ENCODE data around the gene ABCB10. TPM values are rescaled to one million over a fixed set of nuclear protein-coding genes. Genes with fewer than 3 reads are reported as not detected.

The ABCB10 gene
- total RNA-seq, 1 donor from 2014 or later = 17.6 TPM

DNA sequence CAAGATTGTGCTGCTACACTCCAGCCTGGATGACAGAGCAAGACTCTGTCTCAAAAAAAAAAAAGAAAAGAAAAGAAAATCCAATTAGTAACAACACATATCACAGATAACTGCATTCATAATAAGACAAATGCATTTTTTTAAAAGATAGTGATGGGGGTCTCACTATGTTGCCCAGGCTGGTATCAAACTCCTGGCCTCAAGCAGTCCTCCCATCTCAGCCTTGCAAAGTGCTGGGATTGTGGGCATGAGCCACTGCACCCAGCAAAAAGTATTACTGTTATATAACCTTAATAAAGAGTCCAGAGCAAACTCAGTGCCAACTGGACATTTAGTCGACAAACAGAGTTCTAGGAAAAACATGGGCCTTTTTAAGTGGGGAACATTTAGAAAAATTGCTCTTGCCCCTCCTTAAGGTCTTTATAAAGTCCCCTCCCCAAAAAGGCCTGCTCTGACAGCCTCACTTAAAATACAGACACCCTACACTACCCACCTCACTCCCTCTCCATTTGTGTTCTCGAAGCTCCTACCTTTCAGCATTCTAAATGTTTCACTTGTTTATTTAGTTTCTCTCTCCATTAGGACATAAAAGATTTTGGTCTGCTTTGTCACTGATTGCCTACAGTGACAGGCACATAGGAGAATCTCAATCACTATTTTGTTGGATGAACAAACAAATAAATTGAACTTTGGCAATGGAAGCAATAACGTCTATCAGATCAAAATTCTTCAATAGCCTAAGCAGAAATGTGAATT is 7.5 kb downstream of the ABCB10 start:
- H3K36me3 ChIP-seq (ENCODE audit: control insufficient read depth, insufficient read depth, low read length) = no peaks in the 10 kb centered on the region
- no peaks in the 10 kb centered on the region for H3K27me3 ChIP-seq (ENCODE audit: control insufficient read depth, insufficient read depth, low read length)
- DNase-seq (ENCODE audit: low read depth) (no peak), FAIRE-seq (no peak)
- TF ChIP-seq, protein P1, sequence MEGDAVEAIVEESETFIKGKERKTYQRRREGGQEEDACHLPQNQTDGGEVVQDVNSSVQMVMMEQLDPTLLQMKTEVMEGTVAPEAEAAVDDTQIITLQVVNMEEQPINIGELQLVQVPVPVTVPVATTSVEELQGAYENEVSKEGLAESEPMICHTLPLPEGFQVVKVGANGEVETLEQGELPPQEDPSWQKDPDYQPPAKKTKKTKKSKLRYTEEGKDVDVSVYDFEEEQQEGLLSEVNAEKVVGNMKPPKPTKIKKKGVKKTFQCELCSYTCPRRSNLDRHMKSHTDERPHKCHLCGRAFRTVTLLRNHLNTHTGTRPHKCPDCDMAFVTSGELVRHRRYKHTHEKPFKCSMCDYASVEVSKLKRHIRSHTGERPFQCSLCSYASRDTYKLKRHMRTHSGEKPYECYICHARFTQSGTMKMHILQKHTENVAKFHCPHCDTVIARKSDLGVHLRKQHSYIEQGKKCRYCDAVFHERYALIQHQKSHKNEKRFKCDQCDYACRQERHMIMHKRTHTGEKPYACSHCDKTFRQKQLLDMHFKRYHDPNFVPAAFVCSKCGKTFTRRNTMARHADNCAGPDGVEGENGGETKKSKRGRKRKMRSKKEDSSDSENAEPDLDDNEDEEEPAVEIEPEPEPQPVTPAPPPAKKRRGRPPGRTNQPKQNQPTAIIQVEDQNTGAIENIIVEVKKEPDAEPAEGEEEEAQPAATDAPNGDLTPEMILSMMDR (IDR thresholded peaks at IDR 0.05; ENCODE audit: insufficient read depth, low read length, severe bottlenecking) = no peak
- H3K4me3 ChIP-seq (ENCODE audit: low read depth, low read length) = no peak overlapping the region

DNA sequence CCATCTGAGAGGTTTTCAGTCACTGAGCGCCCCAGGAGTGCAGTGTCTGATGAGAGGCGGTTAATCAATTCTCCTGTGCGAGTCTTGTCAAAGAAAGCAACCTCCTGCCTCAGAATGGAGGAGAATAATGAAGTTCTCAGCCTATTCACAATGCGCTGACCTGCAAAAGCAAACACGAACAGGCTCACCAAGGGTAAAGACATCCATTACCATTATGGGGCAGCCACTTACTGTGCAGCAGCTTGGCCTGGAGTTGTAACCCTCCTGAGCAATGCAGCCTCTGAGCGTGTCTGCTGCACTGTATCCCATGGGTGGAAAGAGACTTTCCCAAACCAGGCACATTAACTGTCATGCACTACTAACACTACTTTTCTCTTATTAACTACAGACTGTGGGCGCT is 11.0 kb downstream of the ABCB10 start:
- FAIRE-seq (no peak), DNase-seq (ENCODE audit: low read depth) (no peak)
- H3K4me3 ChIP-seq (ENCODE audit: low read depth, low read length) = no peak overlapping the region
- no peaks in the 10 kb centered on the region for H3K27me3 ChIP-seq (ENCODE audit: control insufficient read depth, insufficient read depth, low read length)
- H3K36me3 ChIP-seq (ENCODE audit: control insufficient read depth, insufficient read depth, low read length) = peaks cover 7% of the 10 kb centered on the region
- TF ChIP-seq, protein P1 (IDR thresholded peaks at IDR 0.05; ENCODE audit: insufficient read depth, low read length, severe bottlenecking) = no peak

DNA sequence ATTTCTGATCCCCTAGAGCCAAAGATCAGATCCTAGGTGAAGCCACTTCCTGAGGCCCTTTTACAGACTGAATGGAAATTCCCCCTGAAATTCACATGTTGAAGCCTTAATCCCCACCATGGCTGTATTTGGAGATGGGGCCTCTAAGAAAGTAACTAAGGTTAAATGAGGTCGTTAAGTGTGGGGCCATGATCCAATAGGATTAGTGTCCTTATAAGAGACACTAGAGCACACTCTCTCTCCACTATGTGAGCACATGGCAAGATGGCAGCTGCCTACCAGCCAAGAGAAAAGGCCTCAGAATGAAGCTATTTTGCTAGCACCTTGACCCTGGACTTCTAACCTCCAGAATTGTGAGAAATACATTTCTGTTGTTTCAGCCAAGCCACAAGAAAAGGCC is 13.9 kb downstream of the ABCB10 start:
- TF ChIP-seq, protein P1 (IDR thresholded peaks at IDR 0.05; ENCODE audit: insufficient read depth, low read length, severe bottlenecking) = no peak
- H3K27me3 ChIP-seq (ENCODE audit: control insufficient read depth, insufficient read depth, low read length) = no peaks in the 10 kb centered on the region
- FAIRE-seq (no peak), DNase-seq (ENCODE audit: low read depth) (no peak)
- peaks cover 7% of the 10 kb centered on the region for H3K36me3 ChIP-seq (ENCODE audit: control insufficient read depth, insufficient read depth, low read length)
- no peak overlapping the region for H3K4me3 ChIP-seq (ENCODE audit: low read depth, low read length)

DNA sequence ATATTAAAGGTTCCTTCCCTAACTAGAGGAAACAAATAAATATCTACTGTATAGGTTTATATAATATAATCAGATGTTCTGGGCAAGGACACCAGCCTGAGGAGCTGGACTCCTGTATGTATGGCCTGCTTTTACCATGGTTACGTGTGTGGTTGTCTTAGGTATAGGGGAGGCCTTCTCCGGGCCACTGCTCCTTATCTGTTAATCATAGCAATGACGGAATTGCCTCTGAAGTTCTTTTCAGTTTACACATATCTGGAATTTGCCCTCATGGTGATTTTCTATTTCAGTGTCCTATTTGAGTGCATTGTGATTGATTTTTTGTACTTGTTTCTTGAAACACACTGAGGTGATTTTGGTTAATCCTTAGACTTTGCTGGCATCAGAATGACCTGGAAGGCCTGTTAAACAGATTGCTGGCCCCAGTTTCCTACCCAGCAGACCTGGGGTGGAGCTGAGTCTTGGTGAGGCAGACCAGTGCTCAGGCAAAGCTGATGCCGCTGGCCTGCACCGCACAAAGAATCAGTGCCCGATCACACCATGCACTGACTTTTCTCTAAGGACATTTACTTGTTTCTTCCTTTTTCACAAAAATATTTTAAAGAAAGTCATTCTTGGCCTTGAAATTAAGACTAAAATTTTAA is 18.5 kb downstream of the ABCB10 start:
- Histone ChIP-seq H3K4me3 (ENCODE audit: low read depth, low read length) (no peak overlapping the region), H3K27me3 (ENCODE audit: control insufficient read depth, insufficient read depth, low read length) (no peaks in the 10 kb centered on the region), H3K36me3 (ENCODE audit: control insufficient read depth, insufficient read depth, low read length) (peaks cover 10% of the 10 kb centered on the region)
- TF ChIP-seq, protein P1 (IDR thresholded peaks at IDR 0.05; ENCODE audit: insufficient read depth, low read length, severe bottlenecking) = no peak
- DNase-seq (ENCODE audit: low read depth) (no peak), FAIRE-seq (no peak)

DNA sequence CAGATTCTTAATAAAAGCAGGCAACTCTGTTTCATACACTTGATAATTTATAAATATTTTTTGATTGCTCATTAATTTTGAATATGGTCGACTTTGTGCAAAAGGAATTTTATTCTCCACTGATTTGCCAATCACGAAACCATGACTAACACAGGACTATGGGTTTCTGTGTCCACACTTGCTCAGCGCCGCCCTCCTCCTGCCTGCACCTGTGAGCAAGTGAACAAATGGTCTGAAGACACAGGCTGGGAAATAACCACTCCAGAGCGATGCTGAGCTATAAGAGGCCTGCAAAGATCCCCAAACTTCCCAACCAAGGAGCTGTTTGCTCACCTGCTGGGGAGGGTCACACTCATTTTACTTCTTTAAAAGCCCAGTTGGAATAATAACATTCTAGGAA is 19.6 kb downstream of the ABCB10 start:
- H3K27me3 ChIP-seq (ENCODE audit: control insufficient read depth, insufficient read depth, low read length) = no peaks in the 10 kb centered on the region
- DNase-seq (ENCODE audit: low read depth) (peak; percentile 82), FAIRE-seq (no peak)
- no peak overlapping the region for H3K4me3 ChIP-seq (ENCODE audit: low read depth, low read length)
- peaks cover 7% of the 10 kb centered on the region for H3K36me3 ChIP-seq (ENCODE audit: control insufficient read depth, insufficient read depth, low read length)
- TF ChIP-seq, protein P1 (IDR thresholded peaks at IDR 0.05; ENCODE audit: insufficient read depth, low read length, severe bottlenecking) = no peak
